Upper lobe of left lung (tissue), 6 donors: ENCODE data around the gene MAP2K6. TPM values are rescaled to one million over a fixed set of nuclear protein-coding genes. Genes with fewer than 3 reads are reported as not detected.

Experiments used
- ATAC-seq, 2 donors: fragments of 200-7000 bp; cut with Tn5 transposase; one replicate each; pipeline ENCODE4 v1.9.1; 2022; ENCODE audit warnings: mild to moderate bottlenecking in 2 of 2, moderate library complexity in 2 of 2; ENCODE audit not compliant: low FRiP score in 2 of 2
- DNase-seq, 2 donors: peaks; one replicate each; pipeline ENCODE4 v3.0.0-alpha.2; 2019 to 2020
- H3K27ac ChIP-seq, 4 donors: fragments of 200-600 bp; sonication (generic); one replicate each; pipeline ENCODE4 v1.5.1; 2016 to 2019
- H3K27me3 ChIP-seq, 4 donors: fragments of 200-600 bp; sonication (generic); one replicate each; pipeline ENCODE4 v1.5.1; 2017 to 2019
- H3K36me3 ChIP-seq, 4 donors: fragments of 200-600 bp; sonication (generic); one replicate each; pipeline ENCODE4 v1.5.1; 2016 to 2019
- H3K4me1 ChIP-seq, 4 donors: fragments of 200-600 bp; sonication (generic); one replicate each; pipeline ENCODE4 v1.5.1; 2018 to 2019
- H3K4me3 ChIP-seq, 4 donors: fragments of 200-600 bp; sonication (generic); one replicate each; pipeline ENCODE4 v1.5.1; 2017 to 2019; ENCODE audit warnings: mild to moderate bottlenecking in 2 of 4, moderate library complexity in 1 of 4
- H3K9me3 ChIP-seq, 4 donors: fragments of 200-600 bp; sonication (generic); one replicate each; pipeline ENCODE4 v1.5.1; 2018 to 2019
- CTCF ChIP-seq, 6 experiments: fragments of 450-650 bp in 4 of 6; fragments of 200-600 bp in 2 of 6; sonication (generic) in 2 of 6; IDR thresholded peaks; one replicate each; pipeline ENCODE4 v1.5.1; 2016 to 2019; ENCODE audit warnings: antibody characterized with exemption in 6 of 6
- EP300 ChIP-seq, 4 donors: sonication (generic); formaldehyde crosslinking; IDR thresholded peaks; one replicate each; pipeline ENCODE4 v1.5.1; 2017; ENCODE audit warnings: antibody characterized with exemption in 4 of 4, control low read depth in 2 of 4
- POLR2A ChIP-seq, 4 donors: fragments of 450-650 bp; IDR thresholded peaks; one replicate each; pipeline ENCODE4 v1.5.1; 2016 to 2017; ENCODE audit warnings: antibody characterized with exemption in 4 of 4, mild to moderate bottlenecking in 2 of 4
- POLR2AphosphoS5 ChIP-seq, 2 donors: sonication (generic); formaldehyde crosslinking; IDR thresholded peaks; one replicate each; pipeline ENCODE4 v1.5.1; 2017; ENCODE audit warnings: antibody characterized with exemption in 2 of 2
- WGBS, 2 donors: methylation state at CpG; one replicate each; pipeline ENCODE4 v1.1.5; 2017 to 2018; 5-methylcytosine and 5-hydroxymethylcytosine counted together
- total RNA-seq, 6 donors: library from RNA; depleted of rRNA in 4 of 6; stranded (reverse); fragments of >200 nt in 4 of 6; gene quantifications; one replicate each; pipeline versions ENCODE4 v1.1.0 to v1.2.1, GENCODE V29; 2016 to 2021
- donor health status: DM: no; HTN: no; CAD: no; lungs with moderate emphysema.
- donor health status: DM: no; HTN: yes; CAD: no; lungs with severe emphysema.

Gene MAP2K6
- total RNA-seq, 6 donors from 2014 or later, result 0.33 to 16.8 (median 5.9) TPM

- no peak overlapping the region for H3K27ac ChIP-seq
- H3K4me1 ChIP-seq, result no peaks in the 10 kb centered on the region
- no peaks in the 10 kb centered on the region for H3K36me3 ChIP-seq
- H3K27me3 ChIP-seq, result no peaks in the 10 kb centered on the region
- no peak for TF ChIP-seq EP300 (IDR thresholded peaks at IDR 0.05)
- no peak for TF ChIP-seq CTCF (IDR thresholded peaks at IDR 0.05)
- no peak for TF ChIP-seq POLR2A (IDR thresholded peaks at IDR 0.05)
- no peak for TF ChIP-seq POLR2AphosphoS5 (IDR thresholded peaks at IDR 0.05)
- WGBS, 2 donors, result 44 to 45% methylated on average over 4 of the region's 4 CpGs
- DNase-seq (no peak), ATAC-seq (no peak)
- H3K9me3 ChIP-seq, result no peaks in the 10 kb centered on the region
- no peak overlapping the region for H3K4me3 ChIP-seq
These were observed 16.0 kb downstream of the MAP2K6 start for GRCh38 chr17:69430488-69430887.

- DNase-seq (no peak), ATAC-seq (no peak)
- Histone ChIP-seq H3K4me3 (no peak overlapping the region), H3K4me1 (no peaks in the 10 kb centered on the region), H3K27ac (no peak overlapping the region), H3K9me3 (no peaks in the 10 kb centered on the region), H3K36me3 (no peaks in the 10 kb centered on the region), H3K27me3 (no peaks in the 10 kb centered on the region)
- WGBS, 2 donors, result 94 to 97% methylated on average over 3 of the region's 3 CpGs
- TF ChIP-seq CTCF (IDR thresholded peaks at IDR 0.05), result no peak
- TF ChIP-seq EP300 (IDR thresholded peaks at IDR 0.05), result no peak
- no peak for TF ChIP-seq POLR2AphosphoS5 (IDR thresholded peaks at IDR 0.05)
- no peak for TF ChIP-seq POLR2A (IDR thresholded peaks at IDR 0.05)
These were observed 17.3 kb downstream of the MAP2K6 start for GRCh38 chr17:69431835-69432234.

GRCh38 chr17:69433093-69433492 is 18.6 kb downstream of the MAP2K6 start:
- WGBS, 2 donors, result 88 to 96% methylated on average over 3 of the region's 3 CpGs
- no peak for TF ChIP-seq POLR2AphosphoS5 (IDR thresholded peaks at IDR 0.05)
- TF ChIP-seq POLR2A (IDR thresholded peaks at IDR 0.05), result no peak
- no peak for TF ChIP-seq CTCF (IDR thresholded peaks at IDR 0.05)
- TF ChIP-seq EP300 (IDR thresholded peaks at IDR 0.05), result no peak
- no peak overlapping the region for H3K4me3 ChIP-seq
- H3K4me1 ChIP-seq, result no peaks in the 10 kb centered on the region
- no peak overlapping the region for H3K27ac ChIP-seq
- no peaks in the 10 kb centered on the region for H3K36me3 ChIP-seq
- DNase-seq (no peak), ATAC-seq (no peak)
- H3K27me3 ChIP-seq, result no peaks in the 10 kb centered on the region
- H3K9me3 ChIP-seq, result no peaks in the 10 kb centered on the region

- H3K9me3 ChIP-seq, result no peaks in the 10 kb centered on the region
- H3K36me3 ChIP-seq, result no peaks in the 10 kb centered on the region
- no peak for ATAC-seq
- no peak for DNase-seq
- no peak overlapping the region for H3K4me3 ChIP-seq
- TF ChIP-seq CTCF (IDR thresholded peaks at IDR 0.05) (no peak), POLR2A (IDR thresholded peaks at IDR 0.05) (no peak), EP300 (IDR thresholded peaks at IDR 0.05) (no peak), POLR2AphosphoS5 (IDR thresholded peaks at IDR 0.05) (no peak)
- 37 to 58% methylated on average over 3 of the region's 3 CpGs for WGBS, 2 donors
- H3K27me3 ChIP-seq, result no peaks in the 10 kb centered on the region
- H3K4me1 ChIP-seq, result no peaks in the 10 kb centered on the region
- H3K27ac ChIP-seq, result no peak overlapping the region
These were observed 19.7 kb downstream of the MAP2K6 start for GRCh38 chr17:69434164-69434579.

GRCh38 chr17:69435971-69436696 is 21.6 kb downstream of the MAP2K6 start:
- Histone ChIP-seq H3K4me1 (no peaks in the 10 kb centered on the region), H3K36me3 (no peaks in the 10 kb centered on the region), H3K9me3 (peaks cover 0 to 5% (median 5%) of the 10 kb centered on the region in 4 donors), H3K27ac (no peak overlapping the region), H3K4me3 (no peak overlapping the region), H3K27me3 (no peaks in the 10 kb centered on the region)
- no peak for TF ChIP-seq POLR2AphosphoS5 (IDR thresholded peaks at IDR 0.05)
- no peak for TF ChIP-seq CTCF (IDR thresholded peaks at IDR 0.05)
- no peak for TF ChIP-seq EP300 (IDR thresholded peaks at IDR 0.05)
- TF ChIP-seq POLR2A (IDR thresholded peaks at IDR 0.05), result no peak
- DNase-seq (no peak), ATAC-seq (no peak)
- 79 to 80% methylated on average over 5 of the region's 5 CpGs for WGBS, 2 donors
